ENCODE data around the gene DUSP12. TPM values are rescaled to one million over a fixed set of nuclear protein-coding genes. Genes with fewer than 3 reads are reported as not detected.

DUSP12 gene
- total and polyA plus RNA-seq, 2 experiments from 2014 or later = 28.4 to 37.2 TPM

DNA sequence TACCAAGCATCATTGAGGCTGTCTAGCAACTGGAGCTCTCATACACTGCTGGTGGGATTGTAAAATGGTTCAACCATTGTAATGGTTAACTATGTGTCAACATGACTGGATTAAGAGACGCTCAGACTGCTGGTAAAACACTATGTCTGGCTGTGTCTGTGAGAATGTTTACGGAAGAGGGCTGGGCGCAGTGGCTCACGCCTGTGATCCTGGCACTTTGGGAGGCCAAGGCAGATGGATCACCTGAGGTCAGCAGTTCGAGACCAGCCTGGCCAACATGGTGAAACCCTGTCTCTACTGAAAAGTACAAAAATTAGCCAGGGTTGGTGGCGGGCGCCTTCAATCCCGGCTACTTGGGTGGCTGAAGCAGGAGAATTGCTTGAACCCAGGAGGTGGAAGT is 47.3 kb upstream of the DUSP12 start (continued):
- TF ChIP-seq, protein P1, sequence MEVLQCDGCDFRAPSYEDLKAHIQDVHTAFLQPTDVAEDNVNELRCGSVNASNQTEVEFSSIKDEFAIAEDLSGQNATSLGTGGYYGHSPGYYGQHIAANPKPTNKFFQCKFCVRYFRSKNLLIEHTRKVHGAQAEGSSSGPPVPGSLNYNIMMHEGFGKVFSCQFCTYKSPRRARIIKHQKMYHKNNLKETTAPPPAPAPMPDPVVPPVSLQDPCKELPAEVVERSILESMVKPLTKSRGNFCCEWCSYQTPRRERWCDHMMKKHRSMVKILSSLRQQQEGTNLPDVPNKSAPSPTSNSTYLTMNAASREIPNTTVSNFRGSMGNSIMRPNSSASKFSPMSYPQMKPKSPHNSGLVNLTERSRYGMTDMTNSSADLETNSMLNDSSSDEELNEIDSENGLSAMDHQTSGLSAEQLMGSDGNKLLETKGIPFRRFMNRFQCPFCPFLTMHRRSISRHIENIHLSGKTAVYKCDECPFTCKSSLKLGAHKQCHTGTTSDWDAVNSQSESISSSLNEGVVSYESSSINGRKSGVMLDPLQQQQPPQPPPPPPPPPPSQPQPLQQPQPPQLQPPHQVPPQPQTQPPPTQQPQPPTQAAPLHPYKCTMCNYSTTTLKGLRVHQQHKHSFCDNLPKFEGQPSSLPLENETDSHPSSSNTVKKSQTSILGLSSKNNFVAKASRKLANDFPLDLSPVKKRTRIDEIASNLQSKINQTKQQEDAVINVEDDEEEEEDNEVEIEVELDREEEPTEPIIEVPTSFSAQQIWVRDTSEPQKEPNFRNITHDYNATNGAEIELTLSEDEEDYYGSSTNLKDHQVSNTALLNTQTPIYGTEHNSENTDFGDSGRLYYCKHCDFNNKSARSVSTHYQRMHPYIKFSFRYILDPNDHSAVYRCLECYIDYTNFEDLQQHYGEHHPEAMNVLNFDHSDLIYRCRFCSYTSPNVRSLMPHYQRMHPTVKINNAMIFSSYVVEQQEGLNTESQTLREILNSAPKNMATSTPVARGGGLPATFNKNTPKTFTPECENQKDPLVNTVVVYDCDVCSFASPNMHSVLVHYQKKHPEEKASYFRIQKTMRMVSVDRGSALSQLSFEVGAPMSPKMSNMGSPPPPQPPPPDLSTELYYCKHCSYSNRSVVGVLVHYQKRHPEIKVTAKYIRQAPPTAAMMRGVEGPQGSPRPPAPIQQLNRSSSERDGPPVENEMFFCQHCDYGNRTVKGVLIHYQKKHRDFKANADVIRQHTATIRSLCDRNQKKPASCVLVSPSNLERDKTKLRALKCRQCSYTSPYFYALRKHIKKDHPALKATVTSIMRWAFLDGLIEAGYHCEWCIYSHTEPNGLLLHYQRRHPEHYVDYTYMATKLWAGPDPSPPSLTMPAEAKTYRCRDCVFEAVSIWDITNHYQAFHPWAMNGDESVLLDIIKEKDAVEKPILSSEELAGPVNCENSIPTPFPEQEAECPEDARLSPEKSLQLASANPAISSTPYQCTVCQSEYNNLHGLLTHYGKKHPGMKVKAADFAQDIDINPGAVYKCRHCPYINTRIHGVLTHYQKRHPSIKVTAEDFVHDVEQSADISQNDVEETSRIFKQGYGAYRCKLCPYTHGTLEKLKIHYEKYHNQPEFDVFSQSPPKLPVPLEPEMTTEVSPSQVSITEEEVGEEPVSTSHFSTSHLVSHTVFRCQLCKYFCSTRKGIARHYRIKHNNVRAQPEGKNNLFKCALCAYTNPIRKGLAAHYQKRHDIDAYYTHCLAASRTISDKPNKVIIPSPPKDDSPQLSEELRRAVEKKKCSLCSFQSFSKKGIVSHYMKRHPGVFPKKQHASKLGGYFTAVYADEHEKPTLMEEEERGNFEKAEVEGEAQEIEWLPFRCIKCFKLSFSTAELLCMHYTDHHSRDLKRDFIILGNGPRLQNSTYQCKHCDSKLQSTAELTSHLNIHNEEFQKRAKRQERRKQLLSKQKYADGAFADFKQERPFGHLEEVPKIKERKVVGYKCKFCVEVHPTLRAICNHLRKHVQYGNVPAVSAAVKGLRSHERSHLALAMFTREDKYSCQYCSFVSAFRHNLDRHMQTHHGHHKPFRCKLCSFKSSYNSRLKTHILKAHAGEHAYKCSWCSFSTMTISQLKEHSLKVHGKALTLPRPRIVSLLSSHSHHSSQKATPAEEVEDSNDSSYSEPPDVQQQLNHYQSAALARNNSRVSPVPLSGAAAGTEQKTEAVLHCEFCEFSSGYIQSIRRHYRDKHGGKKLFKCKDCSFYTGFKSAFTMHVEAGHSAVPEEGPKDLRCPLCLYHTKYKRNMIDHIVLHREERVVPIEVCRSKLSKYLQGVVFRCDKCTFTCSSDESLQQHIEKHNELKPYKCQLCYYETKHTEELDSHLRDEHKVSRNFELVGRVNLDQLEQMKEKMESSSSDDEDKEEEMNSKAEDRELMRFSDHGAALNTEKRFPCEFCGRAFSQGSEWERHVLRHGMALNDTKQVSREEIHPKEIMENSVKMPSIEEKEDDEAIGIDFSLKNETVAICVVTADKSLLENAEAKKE (CRISPR knock-in tag; IDR thresholded peaks at IDR 0.05) = no peak
- TF ChIP-seq ZNF331 (CRISPR knock-in tag; IDR thresholded peaks at IDR 0.05; ENCODE audit: low read depth) = no peak
- no peak for TF ChIP-seq STAT1 (IDR thresholded peaks at IDR 0.05; ENCODE audit: unreplicated experiment)
- TF ChIP-seq, protein P2, sequence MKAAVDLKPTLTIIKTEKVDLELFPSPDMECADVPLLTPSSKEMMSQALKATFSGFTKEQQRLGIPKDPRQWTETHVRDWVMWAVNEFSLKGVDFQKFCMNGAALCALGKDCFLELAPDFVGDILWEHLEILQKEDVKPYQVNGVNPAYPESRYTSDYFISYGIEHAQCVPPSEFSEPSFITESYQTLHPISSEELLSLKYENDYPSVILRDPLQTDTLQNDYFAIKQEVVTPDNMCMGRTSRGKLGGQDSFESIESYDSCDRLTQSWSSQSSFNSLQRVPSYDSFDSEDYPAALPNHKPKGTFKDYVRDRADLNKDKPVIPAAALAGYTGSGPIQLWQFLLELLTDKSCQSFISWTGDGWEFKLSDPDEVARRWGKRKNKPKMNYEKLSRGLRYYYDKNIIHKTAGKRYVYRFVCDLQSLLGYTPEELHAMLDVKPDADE (IDR thresholded peaks at IDR 0.05) = no peak
- no peak for TF ChIP-seq NANOG (IDR thresholded peaks at IDR 0.05; ENCODE audit: borderline replicate concordance)
- no peak for TF ChIP-seq JUNB (IDR thresholded peaks at IDR 0.05; ENCODE audit: unreplicated experiment)

DNA sequence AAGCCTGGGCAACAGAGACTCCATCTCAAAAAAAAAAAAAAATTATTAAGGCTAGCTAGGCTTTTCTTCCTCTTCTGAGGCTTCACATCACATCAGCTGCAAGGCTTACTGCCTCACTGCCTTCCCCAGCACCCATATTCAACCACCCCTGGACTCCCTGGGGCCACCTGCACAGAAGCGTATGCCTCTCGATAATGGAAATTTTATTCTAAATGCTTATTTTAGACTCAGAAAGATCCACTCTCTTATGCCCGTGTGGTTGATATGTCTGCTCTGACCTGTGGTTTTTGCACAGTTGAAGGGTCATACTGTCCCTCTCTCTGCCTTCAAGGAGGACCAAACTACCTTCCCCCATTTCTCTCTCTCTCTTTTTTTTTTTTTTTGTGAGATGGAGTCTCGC is 44.0 kb upstream of the DUSP12 start:
- no peak overlapping the region for H3K27ac Mint-ChIP-seq
- no peaks in the 10 kb centered on the region for H3F3A ChIP-seq (replicated peaks; ENCODE audit: low read depth)

More for the DNA sequence above, 44.0 kb upstream of the DUSP12 start:
- Mint-ChIP-seq H3K4me3 (no peak overlapping the region), H3K4me1 (peaks cover 18% of the 10 kb centered on the region), H3K27me3 (ENCODE audit: insufficient read depth, low read depth, poor library complexity) (no peaks in the 10 kb centered on the region), H3K36me3 (ENCODE audit: low read depth) (no peaks in the 10 kb centered on the region), H3K9me3 (no peaks in the 10 kb centered on the region)
- H3K4me3 ChIP-seq = no peak overlapping the region
- peaks cover 4% of the 10 kb centered on the region; the same call in 1 of the 2 replicates for H3K9me2 ChIP-seq (ENCODE audit: insufficient read depth)
- no peak overlapping the region for H3K27ac ChIP-seq (ENCODE audit: low read depth)
- TF ChIP-seq NANOG (IDR thresholded peaks at IDR 0.05; ENCODE audit: borderline replicate concordance) (no peak), ZNF331 (CRISPR knock-in tag; IDR thresholded peaks at IDR 0.05; ENCODE audit: low read depth) (no peak), CREB1 (CRISPR knock-in tag; IDR thresholded peaks at IDR 0.05; ENCODE audit: low read depth) (no peak), JUNB (IDR thresholded peaks at IDR 0.05; ENCODE audit: unreplicated experiment) (no peak), ZNF114 (CRISPR knock-in tag; IDR thresholded peaks at IDR 0.05) (no peak)
- TF ChIP-seq, protein P2 (IDR thresholded peaks at IDR 0.05) = no peak
- TF ChIP-seq, protein P3, sequence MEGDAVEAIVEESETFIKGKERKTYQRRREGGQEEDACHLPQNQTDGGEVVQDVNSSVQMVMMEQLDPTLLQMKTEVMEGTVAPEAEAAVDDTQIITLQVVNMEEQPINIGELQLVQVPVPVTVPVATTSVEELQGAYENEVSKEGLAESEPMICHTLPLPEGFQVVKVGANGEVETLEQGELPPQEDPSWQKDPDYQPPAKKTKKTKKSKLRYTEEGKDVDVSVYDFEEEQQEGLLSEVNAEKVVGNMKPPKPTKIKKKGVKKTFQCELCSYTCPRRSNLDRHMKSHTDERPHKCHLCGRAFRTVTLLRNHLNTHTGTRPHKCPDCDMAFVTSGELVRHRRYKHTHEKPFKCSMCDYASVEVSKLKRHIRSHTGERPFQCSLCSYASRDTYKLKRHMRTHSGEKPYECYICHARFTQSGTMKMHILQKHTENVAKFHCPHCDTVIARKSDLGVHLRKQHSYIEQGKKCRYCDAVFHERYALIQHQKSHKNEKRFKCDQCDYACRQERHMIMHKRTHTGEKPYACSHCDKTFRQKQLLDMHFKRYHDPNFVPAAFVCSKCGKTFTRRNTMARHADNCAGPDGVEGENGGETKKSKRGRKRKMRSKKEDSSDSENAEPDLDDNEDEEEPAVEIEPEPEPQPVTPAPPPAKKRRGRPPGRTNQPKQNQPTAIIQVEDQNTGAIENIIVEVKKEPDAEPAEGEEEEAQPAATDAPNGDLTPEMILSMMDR (conservative IDR thresholded peaks at IDR 0.05; ENCODE audit: low read depth in 2 of 2) = no peak
- H4K20me1 ChIP-seq (replicated peaks; ENCODE audit: insufficient read depth) = no peaks in the 10 kb centered on the region
- DNase-seq (ENCODE audit: low spot score) = no peak
- H2AFZ ChIP-seq = no peak overlapping the region
- H3K79me2 ChIP-seq (replicated peaks; ENCODE audit: insufficient read depth) = no peaks in the 10 kb centered on the region
- no peak for ATAC-seq
- no peaks in the 10 kb centered on the region for H3K4me1 ChIP-seq (ENCODE audit: insufficient read depth)
- H3K4me2 ChIP-seq = no peak overlapping the region
- H3K36me3 ChIP-seq (ENCODE audit: insufficient read depth) = no peaks in the 10 kb centered on the region
- H3K27me3 ChIP-seq (ENCODE audit: insufficient read depth) = no peaks in the 10 kb centered on the region

Measured in GM23338 (cell line).